NCI-H2227 treated with DMSO at 0.1 percent for 48 hours (cell line): ENCODE measurements around the gene SUPT7L.
"Not testable (repeated sequence)": the region's sequence is repeated elsewhere in the genome, so short reads cannot be mapped to it uniquely, and the experiment has no call there.

Experiments
- DNase-seq: peaks from one replicate; lab custom pipeline; 2025; lab: John Stamatoyannopoulos, UW

The SUPT7L gene

GRCh38 chr2:27638037-27638637, 25.3 kb downstream of the SUPT7L start:
- no peak for DNase-seq

GRCh38 chr2:27636766-27637165, 26.6 kb downstream of the SUPT7L start:
- no peak for DNase-seq

- DNase-seq = no peak
These were observed 29.1 kb downstream of the SUPT7L start for GRCh38 chr2:27634291-27634690.

- not testable (repeated sequence) for DNase-seq
These were observed 33.2 kb downstream of the SUPT7L start for GRCh38 chr2:27630257-27630656.

GRCh38 chr2:27628767-27629709, 34.4 kb downstream of the SUPT7L start, which contains the start of the genes CCDC121 and GPN1:
CCDC121 (minus strand) TSS chr2:27629012; CDS start chr2:27627799, 1,213 bp downstream.
GPN1 (plus strand) TSS chr2:27629050; CDS start chr2:27629059, 9 bp downstream.
- peak; percentile 92 for DNase-seq

GRCh38 chr2:27627963-27628766, 35.2 kb downstream of the SUPT7L start:
- no peak for DNase-seq

GRCh38 chr2:27626921-27627320, 36.5 kb downstream of the SUPT7L start:
- DNase-seq = not testable (repeated sequence)

- not testable (repeated sequence) for DNase-seq
These were observed 37.1 kb downstream of the SUPT7L start for GRCh38 chr2:27626323-27626722.

GRCh38 chr2:27624943-27625342, 38.5 kb downstream of the SUPT7L start:
- DNase-seq = no peak

GRCh38 chr2:27622921-27623384, 40.5 kb downstream of the SUPT7L start:
- no peak for DNase-seq

GRCh38 chr2:27621524-27621923, 41.9 kb downstream of the SUPT7L start:
- no peak for DNase-seq

GRCh38 chr2:27615316-27615715, 48.1 kb downstream of the SUPT7L start:
- no peak for DNase-seq

- no peak for DNase-seq
These were observed 49.4 kb downstream of the SUPT7L start for GRCh38 chr2:27613985-27614384.

GRCh38 chr2:27606611-27607010, 56.8 kb downstream of the SUPT7L start:
- no peak for DNase-seq
